Mesothelial cell of epicardium (in vitro differentiated cells): ENCODE measurements around the gene TOMM6. TPM values are rescaled to one million over a fixed set of nuclear protein-coding genes. Genes with fewer than 3 reads are reported as not detected.
A peak's percentile ranks its signal among the peaks of the same experiment; 100 is the strongest.

ENCODE experiments used
- DNase-seq, 2 experiments: peaks; one replicate each; pipeline ENCODE4 v3.0.0; 2021; ENCODE audit warnings: low spot score in 2 of 2; ENCODE audit not compliant: unreplicated experiment in 2 of 2
- H3K27ac Mint-ChIP-seq: 2 replicates; pipeline ENCODE4 v1.8.0; 2021; ENCODE audit warnings: mixed read lengths
- H3K27me3 Mint-ChIP-seq: 2 replicates; pipeline ENCODE4 v1.8.0; 2021; ENCODE audit warnings: low read depth, mixed read lengths
- H3K36me3 Mint-ChIP-seq: 2 replicates; pipeline ENCODE4 v1.8.0; 2021; ENCODE audit warnings: mixed read lengths
- H3K4me1 Mint-ChIP-seq: 2 replicates; pipeline ENCODE4 v1.8.0; 2021; ENCODE audit warnings: mixed read lengths
- H3K4me3 Mint-ChIP-seq: 2 replicates; pipeline ENCODE4 v1.8.0; 2021; ENCODE audit warnings: mild to moderate bottlenecking, moderate library complexity, mixed read lengths
- H3K9me3 Mint-ChIP-seq: 2 replicates; pipeline ENCODE4 v1.8.0; 2021; ENCODE audit warnings: mixed read lengths
- total RNA-seq: library from RNA; stranded (reverse); gene quantifications from 3 replicates; pipeline ENCODE4 v1.2.1, GENCODE V29; 2021
- TF ChIP-seq, protein P1 (sequence below): fragments of 200-600 bp; sonication (generic); IDR thresholded peaks from one replicate; pipeline ENCODE4 v1.5.0; 2021; ENCODE audit warnings: antibody characterized with exemption; ENCODE audit not compliant: unreplicated experiment

Gene TOMM6
- total RNA-seq = 151 to 168 TPM (median 158 TPM) in 3 replicates

DNA sequence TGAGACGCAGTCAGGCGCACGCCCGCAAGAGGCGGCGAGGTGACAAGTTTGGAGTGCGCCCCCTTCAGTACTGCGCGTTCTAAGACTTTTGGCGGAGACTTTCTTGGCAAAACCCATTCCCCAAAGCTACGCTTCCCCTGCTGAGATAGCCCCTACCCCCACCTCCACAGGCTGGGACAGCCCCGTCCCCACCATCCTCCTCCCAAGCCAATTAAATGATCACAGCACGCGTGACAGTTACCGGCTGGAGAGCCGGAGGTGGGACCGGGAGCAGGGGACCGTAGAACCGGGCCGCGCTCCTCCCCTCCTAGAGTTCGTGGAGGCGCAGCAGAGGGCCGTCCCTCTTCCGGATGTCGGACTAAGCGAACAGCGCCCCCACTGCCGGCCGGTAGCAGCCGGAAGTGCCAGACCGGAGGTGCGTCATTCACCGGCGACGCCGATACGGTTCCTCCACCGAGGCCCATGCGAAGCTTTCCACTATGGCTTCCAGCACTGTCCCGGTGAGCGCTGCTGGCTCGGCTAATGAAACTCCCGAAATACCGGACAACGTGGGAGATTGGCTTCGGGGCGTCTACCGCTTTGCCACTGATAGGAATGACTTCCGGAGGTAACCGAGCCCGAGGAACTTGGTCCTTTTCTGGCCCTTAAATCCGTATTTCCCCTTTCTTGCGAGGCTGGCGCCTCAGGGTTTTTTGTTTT is at the start of gene TOMM6:
TOMM6 (plus strand) TSS at position 476 of the 699 bp plus-strand sequence; CDS start at position 480, 4 bp downstream.
- Mint-ChIP-seq H3K4me1 (peaks cover 23% of the 10 kb centered on the region), H3K4me3 (peak within 1 kb of the TSS; percentile 96)

DNA sequence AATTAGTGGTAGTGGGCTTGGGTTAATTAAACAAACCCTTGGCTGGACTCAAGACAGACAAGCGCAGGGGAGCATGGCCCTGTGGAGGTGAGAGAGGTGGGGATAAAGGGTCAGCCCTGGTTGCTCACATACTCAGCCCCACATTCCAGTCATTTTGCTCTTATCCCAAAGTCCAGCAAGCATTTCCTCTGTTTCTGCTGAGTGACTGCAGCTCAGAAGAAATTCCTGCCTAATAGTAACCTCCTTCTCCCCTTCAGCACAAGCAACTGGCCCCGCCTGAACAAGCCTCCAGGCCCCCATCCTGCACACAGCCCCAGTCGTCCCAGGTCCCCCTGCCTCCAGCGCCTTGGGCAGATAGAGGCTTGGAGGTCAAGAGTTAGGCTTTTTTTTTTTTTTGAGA is 48.5 kb upstream of the TOMM6 start:
- Mint-ChIP-seq H3K36me3 (no peaks in the 10 kb centered on the region), H3K9me3 (no peaks in the 10 kb centered on the region), H3K27me3 (peaks cover 2% of the 10 kb centered on the region), H3K4me1 (peaks cover 7% of the 10 kb centered on the region), H3K27ac (no peak overlapping the region), H3K4me3 (no peak overlapping the region)
- no peak for DNase-seq
- TF ChIP-seq, protein P1, sequence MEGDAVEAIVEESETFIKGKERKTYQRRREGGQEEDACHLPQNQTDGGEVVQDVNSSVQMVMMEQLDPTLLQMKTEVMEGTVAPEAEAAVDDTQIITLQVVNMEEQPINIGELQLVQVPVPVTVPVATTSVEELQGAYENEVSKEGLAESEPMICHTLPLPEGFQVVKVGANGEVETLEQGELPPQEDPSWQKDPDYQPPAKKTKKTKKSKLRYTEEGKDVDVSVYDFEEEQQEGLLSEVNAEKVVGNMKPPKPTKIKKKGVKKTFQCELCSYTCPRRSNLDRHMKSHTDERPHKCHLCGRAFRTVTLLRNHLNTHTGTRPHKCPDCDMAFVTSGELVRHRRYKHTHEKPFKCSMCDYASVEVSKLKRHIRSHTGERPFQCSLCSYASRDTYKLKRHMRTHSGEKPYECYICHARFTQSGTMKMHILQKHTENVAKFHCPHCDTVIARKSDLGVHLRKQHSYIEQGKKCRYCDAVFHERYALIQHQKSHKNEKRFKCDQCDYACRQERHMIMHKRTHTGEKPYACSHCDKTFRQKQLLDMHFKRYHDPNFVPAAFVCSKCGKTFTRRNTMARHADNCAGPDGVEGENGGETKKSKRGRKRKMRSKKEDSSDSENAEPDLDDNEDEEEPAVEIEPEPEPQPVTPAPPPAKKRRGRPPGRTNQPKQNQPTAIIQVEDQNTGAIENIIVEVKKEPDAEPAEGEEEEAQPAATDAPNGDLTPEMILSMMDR = no peak

More for the DNA sequence above, at the start of gene TOMM6:
- peak within 1 kb of the TSS; percentile 99 for H3K27ac Mint-ChIP-seq
- H3K27me3 Mint-ChIP-seq = peaks cover 6% of the 10 kb centered on the region
- TF ChIP-seq, protein P1 = peak; percentile 99
- peaks cover 4% of the 10 kb centered on the region for H3K36me3 Mint-ChIP-seq
- H3K9me3 Mint-ChIP-seq = no peaks in the 10 kb centered on the region
- DNase-seq = peak; percentile 95 to 97

DNA sequence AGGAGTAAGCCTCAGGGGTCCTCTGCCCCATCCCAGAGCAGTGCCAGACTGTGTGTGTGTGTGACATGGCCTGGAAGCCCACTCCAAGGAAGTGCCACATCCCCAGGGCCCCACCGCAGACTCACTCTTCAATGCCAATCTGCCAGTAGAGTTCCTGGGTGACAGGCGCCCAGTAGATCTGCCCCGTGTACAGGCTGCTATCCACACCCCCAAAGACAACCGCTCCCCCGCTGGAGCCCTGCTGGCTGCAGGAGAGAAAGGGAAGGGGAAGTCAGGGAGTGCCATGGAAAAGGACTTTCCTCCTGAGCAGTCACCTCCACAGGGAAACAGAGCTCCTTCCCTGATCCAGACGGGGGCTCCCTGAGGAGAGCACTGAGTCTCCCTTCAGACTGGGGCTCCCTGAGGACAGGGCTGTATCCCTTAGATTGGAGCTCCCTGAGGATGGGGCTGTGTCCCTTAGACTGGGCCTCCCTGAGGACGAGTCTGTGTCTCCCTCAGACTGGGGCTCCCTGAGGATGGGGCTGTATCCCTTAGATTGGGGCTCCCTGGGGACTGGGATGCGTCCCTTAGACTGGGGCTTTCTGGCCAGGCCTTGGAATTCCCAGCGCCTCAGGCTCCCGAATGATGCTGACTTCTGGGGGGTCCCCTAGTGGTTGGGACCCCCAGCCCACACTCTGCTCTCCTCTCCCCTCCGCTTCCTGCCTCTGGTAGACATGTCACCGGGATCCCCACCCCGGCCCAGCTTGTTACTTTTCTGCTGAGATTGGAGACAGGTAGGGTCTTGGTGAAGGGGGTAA is 46.9 kb upstream of the TOMM6 start:
- no peaks in the 10 kb centered on the region for H3K9me3 Mint-ChIP-seq
- H3K27me3 Mint-ChIP-seq = peaks cover 2% of the 10 kb centered on the region
- TF ChIP-seq, protein P1 = no peak
- no peak overlapping the region for H3K27ac Mint-ChIP-seq
- DNase-seq = no peak
- H3K4me1 Mint-ChIP-seq = peaks cover 7% of the 10 kb centered on the region
- no peak overlapping the region for H3K4me3 Mint-ChIP-seq
- no peaks in the 10 kb centered on the region for H3K36me3 Mint-ChIP-seq

DNA sequence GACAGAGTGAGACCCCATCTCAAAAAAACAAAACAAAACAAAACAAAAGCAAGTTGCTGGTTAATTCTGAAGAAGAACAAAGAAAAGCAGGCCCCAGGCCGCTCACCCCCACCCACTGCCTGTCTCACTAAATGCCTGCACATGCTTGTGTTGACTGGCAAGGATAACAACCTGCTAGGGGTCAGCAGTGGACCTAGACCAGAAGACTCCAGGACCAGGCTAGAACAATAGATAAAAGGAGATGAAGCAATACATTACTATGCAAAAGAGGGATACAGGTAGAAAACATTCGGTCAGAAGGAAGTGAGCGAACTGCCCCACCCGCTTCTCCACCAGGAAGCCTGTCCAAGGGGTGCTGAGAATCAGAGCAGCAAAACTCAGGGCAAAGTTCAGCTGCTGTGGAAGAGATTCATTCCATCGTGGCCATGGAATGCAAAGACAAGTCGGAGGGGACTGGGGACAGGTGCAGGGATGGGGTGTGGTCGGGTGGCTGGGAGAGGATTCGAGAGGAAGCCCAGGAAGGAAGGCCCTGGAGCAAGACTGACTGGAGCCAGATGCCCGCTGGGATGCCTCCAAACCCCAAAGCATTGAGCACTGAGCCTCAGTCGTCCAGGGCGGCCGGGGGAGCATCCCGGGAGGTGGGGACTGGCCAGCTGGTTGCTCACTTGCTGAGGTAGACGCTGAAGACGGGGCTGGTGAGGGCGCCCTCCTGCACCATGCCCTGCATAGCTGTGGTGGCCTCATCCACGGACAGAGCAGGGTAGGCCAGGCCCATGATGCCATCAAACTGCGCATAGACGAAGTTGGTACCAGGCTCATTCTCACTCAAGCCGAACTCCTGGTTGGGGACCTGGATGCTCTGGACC is 45.6 kb upstream of the TOMM6 start:
- no peaks in the 10 kb centered on the region for H3K9me3 Mint-ChIP-seq
- TF ChIP-seq, protein P1 = no peak
- H3K27ac Mint-ChIP-seq = no peak overlapping the region
- H3K4me1 Mint-ChIP-seq = peaks cover 4% of the 10 kb centered on the region
- H3K27me3 Mint-ChIP-seq = peaks cover 2% of the 10 kb centered on the region
- DNase-seq = no peak
- H3K4me3 Mint-ChIP-seq = no peak overlapping the region
- no peaks in the 10 kb centered on the region for H3K36me3 Mint-ChIP-seq

DNA sequence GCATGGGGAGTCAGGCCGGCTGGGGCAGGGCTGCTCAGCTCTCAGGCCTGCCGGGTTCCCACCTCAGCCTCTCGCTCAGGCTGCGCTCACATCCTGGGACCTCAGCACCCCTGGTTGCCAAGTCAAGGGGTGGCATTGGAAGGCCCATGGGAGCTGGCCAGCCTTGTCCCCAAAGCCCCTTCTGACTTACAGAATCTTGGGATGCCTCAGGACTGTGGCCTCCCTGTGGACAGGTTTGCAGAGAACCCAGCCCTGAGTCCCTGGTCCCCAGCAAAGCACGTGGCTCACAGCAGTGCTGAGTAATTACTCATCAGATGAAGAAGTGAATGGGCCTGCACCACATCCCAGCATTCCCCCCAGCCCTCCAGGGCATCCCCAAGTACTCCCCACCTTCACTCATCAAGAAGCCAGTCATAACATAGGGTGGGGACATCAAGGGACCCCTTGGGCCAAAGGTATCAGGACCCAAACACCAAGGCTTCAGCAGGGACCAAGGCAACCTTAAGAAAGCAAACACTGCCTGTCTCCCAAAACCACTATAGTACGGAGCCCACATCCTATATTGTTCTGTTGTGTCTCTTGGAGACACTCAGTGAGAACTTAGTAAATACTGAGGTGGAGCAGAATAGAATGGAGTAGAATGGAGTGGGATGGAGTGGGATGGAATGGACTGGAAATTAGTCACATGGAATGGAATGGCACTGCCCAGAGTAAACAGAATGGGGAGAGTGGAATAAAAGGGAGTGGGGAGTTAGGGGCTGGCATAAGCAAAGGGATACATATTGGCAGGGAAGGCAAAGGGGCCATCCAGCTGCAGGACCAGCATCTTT is 43.9 kb upstream of the TOMM6 start:
- H3K27ac Mint-ChIP-seq = no peak overlapping the region
- peaks cover 6% of the 10 kb centered on the region for H3K27me3 Mint-ChIP-seq
- TF ChIP-seq, protein P1 = no peak
- H3K9me3 Mint-ChIP-seq = no peaks in the 10 kb centered on the region
- no peak for DNase-seq
- H3K4me1 Mint-ChIP-seq = peaks cover 4% of the 10 kb centered on the region
- no peak overlapping the region for H3K4me3 Mint-ChIP-seq
- no peaks in the 10 kb centered on the region for H3K36me3 Mint-ChIP-seq
